ENCODE data around the gene ELMOD2. TPM values are rescaled to one million over a fixed set of nuclear protein-coding genes. Genes with fewer than 3 reads are reported as not detected.

The ELMOD2 gene
- total and polyA plus RNA-seq, 2 of the 13 experiments (the other 11 are each of a cell fraction or from before 2014, with no cell fraction given): 10.2 to 38.1 TPM

- TF ChIP-seq KAT7 (CRISPR knock-in tag; IDR thresholded peaks at IDR 0.05; ENCODE audit: borderline replicate concordance) (peak; percentile 30; the same call in 1 of the 2 replicates), ZNF510 (CRISPR knock-in tag; IDR thresholded peaks at IDR 0.05; ENCODE audit: low read depth) (no peak), NRL (CRISPR knock-in tag; IDR thresholded peaks at IDR 0.05; ENCODE audit: borderline replicate concordance) (no peak; the same call in 1 of the 2 replicates), MEF2D (CRISPR knock-in tag; IDR thresholded peaks at IDR 0.05) (peak; percentile 61; the same call in 1 of the 2 replicates), ATM (IDR thresholded peaks at IDR 0.05; ENCODE audit: borderline replicate concordance) (no peak), ZNF354B (CRISPR knock-in tag; IDR thresholded peaks at IDR 0.05) (no peak), MEIS2 (CRISPR knock-in tag; IDR thresholded peaks at IDR 0.05) (peak; percentile 87), NR2F1 (CRISPR knock-in tag; IDR thresholded peaks at IDR 0.05) (no peak), ZNF670 (CRISPR knock-in tag; IDR thresholded peaks at IDR 0.05; ENCODE audit: borderline replicate concordance) (0 out of 2 replicates have a peak, but pooled peaks have one; percentile 41), ZNF496 (CRISPR knock-in tag; IDR thresholded peaks at IDR 0.05; ENCODE audit: insufficient replicate concordance) (no peak), TBX2 (CRISPR knock-in tag; IDR thresholded peaks at IDR 0.05; ENCODE audit: borderline replicate concordance) (peak; percentile 46; the same call in 1 of the 2 replicates), ELF1 (CRISPR knock-in tag; IDR thresholded peaks at IDR 0.05) (peak; percentile 98), ZNF232 (CRISPR knock-in tag; IDR thresholded peaks at IDR 0.05; ENCODE audit: borderline replicate concordance) (peak; percentile 81; the same call in 1 of the 2 replicates), POLR2AphosphoS5 (IDR thresholded peaks at IDR 0.05; ENCODE audit: low read depth, low read length) (peak; percentile 88), ZNF883 (CRISPR knock-in tag; IDR thresholded peaks at IDR 0.05; ENCODE audit: not compliant biosample characterization) (peak; percentile 78), ONECUT2 (CRISPR knock-in tag; IDR thresholded peaks at IDR 0.05) (no peak), ZNF7 (CRISPR knock-in tag; IDR thresholded peaks at IDR 0.05) (no peak), DDIT3 (CRISPR knock-in tag; IDR thresholded peaks at IDR 0.05) (no peak), TCF7L2 (IDR thresholded peaks at IDR 0.05; ENCODE audit: low read depth, low read length) (no peak), THAP11 (CRISPR knock-in tag; IDR thresholded peaks at IDR 0.05) (peak; percentile 87), ZNF660 (CRISPR knock-in tag; IDR thresholded peaks at IDR 0.05; ENCODE audit: borderline replicate concordance, low read depth) (no peak)
- TF ChIP-seq, protein P1, sequence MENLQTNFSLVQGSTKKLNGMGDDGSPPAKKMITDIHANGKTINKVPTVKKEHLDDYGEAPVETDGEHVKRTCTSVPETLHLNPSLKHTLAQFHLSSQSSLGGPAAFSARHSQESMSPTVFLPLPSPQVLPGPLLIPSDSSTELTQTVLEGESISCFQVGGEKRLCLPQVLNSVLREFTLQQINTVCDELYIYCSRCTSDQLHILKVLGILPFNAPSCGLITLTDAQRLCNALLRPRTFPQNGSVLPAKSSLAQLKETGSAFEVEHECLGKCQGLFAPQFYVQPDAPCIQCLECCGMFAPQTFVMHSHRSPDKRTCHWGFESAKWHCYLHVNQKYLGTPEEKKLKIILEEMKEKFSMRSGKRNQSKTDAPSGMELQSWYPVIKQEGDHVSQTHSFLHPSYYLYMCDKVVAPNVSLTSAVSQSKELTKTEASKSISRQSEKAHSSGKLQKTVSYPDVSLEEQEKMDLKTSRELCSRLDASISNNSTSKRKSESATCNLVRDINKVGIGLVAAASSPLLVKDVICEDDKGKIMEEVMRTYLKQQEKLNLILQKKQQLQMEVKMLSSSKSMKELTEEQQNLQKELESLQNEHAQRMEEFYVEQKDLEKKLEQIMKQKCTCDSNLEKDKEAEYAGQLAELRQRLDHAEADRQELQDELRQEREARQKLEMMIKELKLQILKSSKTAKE (CRISPR knock-in tag; IDR thresholded peaks at IDR 0.05; ENCODE audit: borderline replicate concordance): no peak
- TF ChIP-seq, protein P2, sequence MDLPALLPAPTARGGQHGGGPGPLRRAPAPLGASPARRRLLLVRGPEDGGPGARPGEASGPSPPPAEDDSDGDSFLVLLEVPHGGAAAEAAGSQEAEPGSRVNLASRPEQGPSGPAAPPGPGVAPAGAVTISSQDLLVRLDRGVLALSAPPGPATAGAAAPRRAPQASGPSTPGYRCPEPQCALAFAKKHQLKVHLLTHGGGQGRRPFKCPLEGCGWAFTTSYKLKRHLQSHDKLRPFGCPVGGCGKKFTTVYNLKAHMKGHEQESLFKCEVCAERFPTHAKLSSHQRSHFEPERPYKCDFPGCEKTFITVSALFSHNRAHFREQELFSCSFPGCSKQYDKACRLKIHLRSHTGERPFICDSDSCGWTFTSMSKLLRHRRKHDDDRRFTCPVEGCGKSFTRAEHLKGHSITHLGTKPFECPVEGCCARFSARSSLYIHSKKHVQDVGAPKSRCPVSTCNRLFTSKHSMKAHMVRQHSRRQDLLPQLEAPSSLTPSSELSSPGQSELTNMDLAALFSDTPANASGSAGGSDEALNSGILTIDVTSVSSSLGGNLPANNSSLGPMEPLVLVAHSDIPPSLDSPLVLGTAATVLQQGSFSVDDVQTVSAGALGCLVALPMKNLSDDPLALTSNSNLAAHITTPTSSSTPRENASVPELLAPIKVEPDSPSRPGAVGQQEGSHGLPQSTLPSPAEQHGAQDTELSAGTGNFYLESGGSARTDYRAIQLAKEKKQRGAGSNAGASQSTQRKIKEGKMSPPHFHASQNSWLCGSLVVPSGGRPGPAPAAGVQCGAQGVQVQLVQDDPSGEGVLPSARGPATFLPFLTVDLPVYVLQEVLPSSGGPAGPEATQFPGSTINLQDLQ (CRISPR knock-in tag; IDR thresholded peaks at IDR 0.05): no peak
- TF ChIP-seq, protein P3, sequence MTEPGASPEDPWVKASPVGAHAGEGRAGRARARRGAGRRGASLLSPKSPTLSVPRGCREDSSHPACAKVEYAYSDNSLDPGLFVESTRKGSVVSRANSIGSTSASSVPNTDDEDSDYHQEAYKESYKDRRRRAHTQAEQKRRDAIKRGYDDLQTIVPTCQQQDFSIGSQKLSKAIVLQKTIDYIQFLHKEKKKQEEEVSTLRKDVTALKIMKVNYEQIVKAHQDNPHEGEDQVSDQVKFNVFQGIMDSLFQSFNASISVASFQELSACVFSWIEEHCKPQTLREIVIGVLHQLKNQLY (CRISPR knock-in tag; IDR thresholded peaks at IDR 0.05): no peak
Observed at GRCh38 chr4:140523857-140524742, at the start of gene ELMOD2 (continued).
